Keratinocyte (primary cell): ENCODE measurements around the gene DLG5.

Source experiments
- CTCF ChIP-seq, 3 experiments: IDR thresholded peaks in 1 of 3; conservative IDR thresholded peaks in 1 of 3; optimal IDR thresholded peaks in 1 of 3; 2 replicates in 2 of 3; 3 replicates in 1 of 3; pipeline versions ENCODE3 to v1.5.1; 2011; ENCODE audit warnings: low read length in 3 of 3, mild to moderate bottlenecking in 3 of 3, moderate library complexity in 2 of 3, control low read depth in 1 of 3, inconsistent platforms in 1 of 3; ENCODE audit not compliant: insufficient read depth in 2 of 3; ENCODE audit errors: extremely low read depth in 1 of 3
- EZH2 ChIP-seq: IDR thresholded peaks from one replicate; pipeline ENCODE4 v1.6.1; 2012; ENCODE audit warnings: inconsistent platforms, mild to moderate bottlenecking, low read length, moderate library complexity

- TF ChIP-seq CTCF (optimal IDR thresholded peaks at IDR 0.05 in 1 of 3, IDR thresholded peaks at IDR 0.05 in 1 of 3, conservative IDR thresholded peaks at IDR 0.05 in 1 of 3; ENCODE audit: extremely low read depth in 1 of 3, insufficient read depth in 2 of 3, low read length in 3 of 3): no peak
- no peak for TF ChIP-seq EZH2
Observed at GRCh38 chr10:77869626-77870420, 56.7 kb downstream of the DLG5 start.
